ENCODE measurements around the gene ZNF487. TPM values are rescaled to one million over a fixed set of nuclear protein-coding genes. Genes with fewer than 3 reads are reported as not detected.
"Not testable (repeated sequence)": the region's sequence is repeated elsewhere in the genome, so short reads cannot be mapped to it uniquely, and the experiment has no call there.

The ZNF487 gene
- total RNA-seq, 1 experiment from 2014 or later = 7.6 TPM

GRCh38 chr10:43458227-43458626, 21.3 kb downstream of the ZNF487 start:
- TF ChIP-seq SIN3A (IDR thresholded peaks at IDR 0.05; ENCODE audit: borderline replicate concordance, insufficient read depth, low read depth, low read length) (no peak), REST (IDR thresholded peaks at IDR 0.05; ENCODE audit: insufficient read depth in 1 of 2, low read depth in 2 of 2, low read length in 1 of 2) (no peak), POLR2AphosphoS5 (IDR thresholded peaks at IDR 0.05; ENCODE audit: low read depth, low read length) (no peak), CTCF (IDR thresholded peaks at IDR 0.05) (no peak), TCF7L2 (IDR thresholded peaks at IDR 0.05; ENCODE audit: low read depth, low read length) (no peak)
- no TSS peak for BruUV-seq (replicated peaks)
- H3K27ac ChIP-seq (ENCODE audit: low read length) = peak overlapping the region; percentile 20; the same call in 1 of the 2 replicates
- no peak overlapping the region for H3K4me3 ChIP-seq (ENCODE audit: low read depth in 2 of 2, low read length in 2 of 2)
- ChIA-PET POLR2A (interaction anchor here (0.7 kb wide), 1 partner anchor 112 kb away, joined by 3 read pairs; no protein-coding TSS in a partner anchor), CTCF (no interaction called here)
- H3K4me1 ChIP-seq (ENCODE audit: control insufficient read depth, insufficient read depth, low read length) = peaks cover 18% of the 10 kb centered on the region
- intact Hi-C loops (cut with micrococcal nuclease; ENCODE audit: unreplicated experiment) = no loop called here
- DNase-seq (ENCODE audit: low read depth, low spot score) (no peak), ATAC-seq (no peak)
- in situ Hi-C loops (cut with HindIII; ENCODE audit: low pct_unique_long_range_greater_than_20kb, low sequenced_read_pairs) = no loop called here
- no peaks in the 10 kb centered on the region for H3K9me3 ChIP-seq (ENCODE audit: control insufficient read depth, insufficient read depth, low read depth, low read length)
- H3K27me3 ChIP-seq (ENCODE audit: control insufficient read depth, insufficient read depth, low read length) = no peaks in the 10 kb centered on the region
- H3K36me3 ChIP-seq (ENCODE audit: control insufficient read depth, insufficient read depth, low read length) = no peaks in the 10 kb centered on the region

- no peaks in the 10 kb centered on the region for H3K36me3 ChIP-seq (ENCODE audit: control insufficient read depth, insufficient read depth, low read length)
- H3K27me3 ChIP-seq (ENCODE audit: control insufficient read depth, insufficient read depth, low read length) = no peaks in the 10 kb centered on the region
- POLR2A ChIA-PET = no interaction called here
- no peaks in the 10 kb centered on the region for H3K9me3 ChIP-seq (ENCODE audit: control insufficient read depth, insufficient read depth, low read depth, low read length)
- in situ Hi-C loops (cut with HindIII; ENCODE audit: low pct_unique_long_range_greater_than_20kb, low sequenced_read_pairs) (no loop called here), intact Hi-C loops (cut with micrococcal nuclease; ENCODE audit: unreplicated experiment) (loop anchor here (5.0 kb wide), 2 partner anchors 115 to 170 kb away; no protein-coding TSS in a partner anchor)
- no peak overlapping the region for H3K27ac ChIP-seq (ENCODE audit: low read length)
- BruUV-seq (replicated peaks) = no TSS peak
- TF ChIP-seq CTCF (IDR thresholded peaks at IDR 0.05) (peak; percentile 85), TCF7L2 (IDR thresholded peaks at IDR 0.05; ENCODE audit: low read depth, low read length) (no peak)
- ATAC-seq (peak; percentile 86), DNase-seq (ENCODE audit: low read depth, low spot score) (peak; percentile 69)
- H3K4me3 ChIP-seq (ENCODE audit: low read depth in 2 of 2, low read length in 2 of 2) = no peak overlapping the region
- CTCF ChIA-PET = interaction anchor here (0.6 to 1.0 kb wide), 4 partner anchors 79 to 212 kb away, joined by 3 to 4 read pairs (median 3); no protein-coding TSS in a partner anchor
- no peaks in the 10 kb centered on the region for H3K4me1 ChIP-seq (ENCODE audit: control insufficient read depth, insufficient read depth, low read length)
These were observed 25.0 kb downstream of the ZNF487 start for GRCh38 chr10:43461950-43462349.

GRCh38 chr10:43465086-43465735, 28.3 kb downstream of the ZNF487 start:
- in situ Hi-C loops (cut with HindIII; ENCODE audit: low pct_unique_long_range_greater_than_20kb, low sequenced_read_pairs); ATAC-seq; POLR2A ChIA-PET; H3K36me3 ChIP-seq (ENCODE audit: control insufficient read depth, insufficient read depth, low read length); H3K9me3 ChIP-seq (ENCODE audit: control insufficient read depth, insufficient read depth, low read depth, low read length); H3K4me1 ChIP-seq (ENCODE audit: control insufficient read depth, insufficient read depth, low read length); H3K27ac ChIP-seq (ENCODE audit: low read length); DNase-seq (ENCODE audit: low read depth, low spot score); CTCF ChIA-PET; H3K4me3 ChIP-seq (ENCODE audit: low read depth in 2 of 2, low read length in 2 of 2); intact Hi-C loops (cut with micrococcal nuclease; ENCODE audit: unreplicated experiment); H3K27me3 ChIP-seq (ENCODE audit: control insufficient read depth, insufficient read depth, low read length); BruUV-seq (replicated peaks): not testable (repeated sequence)

- CTCF ChIA-PET; H3K36me3 ChIP-seq (ENCODE audit: control insufficient read depth, insufficient read depth, low read length); intact Hi-C loops (cut with micrococcal nuclease; ENCODE audit: unreplicated experiment); H3K27ac ChIP-seq (ENCODE audit: low read length); H3K27me3 ChIP-seq (ENCODE audit: control insufficient read depth, insufficient read depth, low read length); H3K9me3 ChIP-seq (ENCODE audit: control insufficient read depth, insufficient read depth, low read depth, low read length); H3K4me1 ChIP-seq (ENCODE audit: control insufficient read depth, insufficient read depth, low read length); ATAC-seq; DNase-seq (ENCODE audit: low read depth, low spot score); POLR2A ChIA-PET; BruUV-seq (replicated peaks); in situ Hi-C loops (cut with HindIII; ENCODE audit: low pct_unique_long_range_greater_than_20kb, low sequenced_read_pairs); H3K4me3 ChIP-seq (ENCODE audit: low read depth in 2 of 2, low read length in 2 of 2): not testable (repeated sequence)
These were observed 28.8 kb downstream of the ZNF487 start for GRCh38 chr10:43465736-43466120.

Data from Panc1 (cell line).